22Rv1 (cell line): ENCODE measurements around the gene ANXA11.

Source experiments
- CTCF ChIP-seq: fragments of 450-650 bp; IDR thresholded peaks from 2 replicates; pipeline ENCODE4 v1.5.1; 2017; ENCODE audit warnings: mild to moderate bottlenecking
- ZFX ChIP-seq: fragments of 450-650 bp; IDR thresholded peaks from 2 replicates; pipeline ENCODE4 v1.6.1; 2017; ENCODE audit warnings: antibody characterized with exemption, borderline replicate concordance

- no peak for TF ChIP-seq CTCF
- TF ChIP-seq ZFX = no peak
Observed at GRCh38 chr10:80182986-80183385, 22.4 kb downstream of the ANXA11 start.
